ENCODE data around the gene SEC16A.

The SEC16A gene

GRCh38 chr9:136507221-136507991 is 24.6 kb upstream of the SEC16A start:
- DNase-seq (ENCODE audit: low read depth), result no peak
- H3K4me3 ChIP-seq (ENCODE audit: low read depth, low read length), result no peak overlapping the region
- TF ChIP-seq, protein P1, sequence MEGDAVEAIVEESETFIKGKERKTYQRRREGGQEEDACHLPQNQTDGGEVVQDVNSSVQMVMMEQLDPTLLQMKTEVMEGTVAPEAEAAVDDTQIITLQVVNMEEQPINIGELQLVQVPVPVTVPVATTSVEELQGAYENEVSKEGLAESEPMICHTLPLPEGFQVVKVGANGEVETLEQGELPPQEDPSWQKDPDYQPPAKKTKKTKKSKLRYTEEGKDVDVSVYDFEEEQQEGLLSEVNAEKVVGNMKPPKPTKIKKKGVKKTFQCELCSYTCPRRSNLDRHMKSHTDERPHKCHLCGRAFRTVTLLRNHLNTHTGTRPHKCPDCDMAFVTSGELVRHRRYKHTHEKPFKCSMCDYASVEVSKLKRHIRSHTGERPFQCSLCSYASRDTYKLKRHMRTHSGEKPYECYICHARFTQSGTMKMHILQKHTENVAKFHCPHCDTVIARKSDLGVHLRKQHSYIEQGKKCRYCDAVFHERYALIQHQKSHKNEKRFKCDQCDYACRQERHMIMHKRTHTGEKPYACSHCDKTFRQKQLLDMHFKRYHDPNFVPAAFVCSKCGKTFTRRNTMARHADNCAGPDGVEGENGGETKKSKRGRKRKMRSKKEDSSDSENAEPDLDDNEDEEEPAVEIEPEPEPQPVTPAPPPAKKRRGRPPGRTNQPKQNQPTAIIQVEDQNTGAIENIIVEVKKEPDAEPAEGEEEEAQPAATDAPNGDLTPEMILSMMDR (conservative IDR thresholded peaks at IDR 0.05; ENCODE audit: low read depth, low read length), result no peak

DNA sequence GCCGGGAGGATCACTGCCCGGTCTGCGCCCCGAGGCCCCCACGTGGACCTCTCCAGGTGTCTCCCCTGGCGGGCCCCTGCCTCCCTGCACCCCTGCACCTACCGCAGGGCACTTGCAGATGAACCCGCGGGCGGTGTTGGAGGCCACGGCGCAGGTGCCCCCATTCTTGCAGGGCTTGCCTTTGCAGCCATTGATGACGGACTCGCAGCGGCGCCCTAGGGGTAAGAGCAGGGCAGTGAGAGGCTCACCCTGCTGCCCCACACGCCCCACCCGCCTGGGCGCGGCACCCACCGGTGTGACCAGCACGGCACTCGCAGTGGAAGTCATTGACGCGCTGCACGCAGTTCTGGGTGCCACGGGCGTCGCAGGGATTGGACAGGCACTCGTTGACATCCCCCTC is 23.6 kb upstream of the SEC16A start:
- TF ChIP-seq, protein P1 (conservative IDR thresholded peaks at IDR 0.05; ENCODE audit: low read depth, low read length), result no peak
- DNase-seq (ENCODE audit: low read depth), result no peak

DNA sequence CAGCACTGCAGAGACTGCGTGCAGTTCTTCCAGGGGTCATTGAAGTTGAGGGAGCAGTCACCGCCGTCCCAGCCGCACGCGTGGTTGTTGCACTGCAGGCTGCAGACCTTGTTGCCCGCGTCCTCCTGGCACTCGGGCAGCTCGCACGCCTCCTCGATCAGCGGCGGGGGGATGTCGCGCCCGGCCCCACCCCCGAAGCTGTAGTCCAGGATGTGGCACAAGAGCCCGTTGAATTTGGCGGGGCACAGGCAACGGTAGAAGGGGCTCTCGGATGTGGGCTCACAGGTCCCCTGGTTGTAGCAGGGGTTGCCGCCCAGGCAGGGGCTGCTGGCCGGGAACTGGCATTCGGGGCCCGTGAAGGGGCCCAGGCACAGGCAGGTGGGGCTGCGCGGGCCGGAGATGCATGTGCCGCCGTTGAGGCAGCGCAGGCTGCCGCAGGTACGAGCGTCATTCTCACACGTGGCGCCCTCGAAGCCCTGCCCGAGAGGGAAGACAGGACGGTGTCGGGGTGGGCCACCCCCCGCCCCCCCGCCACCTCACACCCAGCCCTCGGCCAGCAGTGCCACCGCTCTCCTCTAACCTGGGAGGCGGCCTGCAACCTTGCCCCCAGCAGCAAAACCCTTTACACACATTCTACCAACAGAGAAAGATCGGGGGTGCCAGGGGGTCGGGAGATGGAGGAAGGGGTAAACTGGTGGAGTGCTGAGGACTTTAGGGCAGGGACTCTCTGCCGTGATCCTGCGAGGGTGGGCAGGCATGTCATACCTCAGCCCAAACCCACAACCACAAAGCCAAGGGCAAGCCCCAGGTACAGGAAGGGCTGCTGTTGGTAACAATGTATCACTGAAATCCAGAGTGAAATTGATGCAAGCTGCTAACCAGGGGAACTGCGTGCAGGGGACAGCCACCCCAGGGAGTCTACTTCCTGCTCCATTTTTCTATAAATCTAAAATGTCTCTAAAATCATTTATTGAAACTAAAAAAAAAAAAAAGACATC is 22.9 kb upstream of the SEC16A start:
- no peak overlapping the region for H3K4me3 ChIP-seq (ENCODE audit: low read depth, low read length)
- DNase-seq (ENCODE audit: low read depth), result no peak
- TF ChIP-seq, protein P1 (conservative IDR thresholded peaks at IDR 0.05; ENCODE audit: low read depth, low read length), result no peak

More for the DNA sequence above, 23.6 kb upstream of the SEC16A start:
- no peak overlapping the region for H3K4me3 ChIP-seq (ENCODE audit: low read depth, low read length)

GRCh38 chr9:136504512-136505348 is 21.9 kb upstream of the SEC16A start:
- TF ChIP-seq, protein P1 (conservative IDR thresholded peaks at IDR 0.05; ENCODE audit: low read depth, low read length), result no peak
- DNase-seq (ENCODE audit: low read depth), result no peak
- H3K4me3 ChIP-seq (ENCODE audit: low read depth, low read length), result no peak overlapping the region

DNA sequence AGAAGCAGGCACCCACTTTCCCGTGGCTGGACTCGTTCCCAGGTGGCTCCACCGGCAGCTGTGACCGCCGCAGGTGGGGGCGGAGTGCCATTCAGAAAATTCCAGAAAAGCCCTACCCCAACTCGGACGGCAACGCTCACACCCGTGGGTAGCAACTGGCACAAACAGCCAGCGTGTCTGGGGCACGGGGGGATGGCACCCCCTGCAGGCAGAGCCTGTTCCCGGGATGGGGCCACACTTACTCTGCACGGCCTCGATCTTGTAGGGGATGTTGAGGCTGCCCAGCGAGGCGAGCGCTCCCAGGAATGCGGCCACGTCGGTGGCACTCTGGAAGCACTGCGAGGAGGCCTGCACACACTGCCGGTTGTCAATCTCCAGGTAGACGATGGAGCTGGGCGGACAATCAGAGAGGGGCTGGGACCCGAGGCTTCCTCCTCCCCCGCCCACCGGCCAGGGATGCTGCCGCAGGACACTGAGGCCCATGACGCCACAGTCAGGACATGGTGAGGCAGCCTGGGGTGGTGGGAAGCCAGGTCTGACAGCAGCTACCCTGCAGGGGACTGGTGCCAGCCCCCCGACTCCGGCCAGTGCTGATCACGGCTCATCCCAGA is 20.2 kb upstream of the SEC16A start:
- no peak overlapping the region for H3K4me3 ChIP-seq (ENCODE audit: low read depth, low read length)
- TF ChIP-seq, protein P1 (conservative IDR thresholded peaks at IDR 0.05; ENCODE audit: low read depth, low read length), result peak; percentile 6

GRCh38 chr9:136502196-136502595 is 19.4 kb upstream of the SEC16A start:
- TF ChIP-seq, protein P1 (conservative IDR thresholded peaks at IDR 0.05; ENCODE audit: low read depth, low read length), result no peak
- H3K4me3 ChIP-seq (ENCODE audit: low read depth, low read length), result no peak overlapping the region
- no peak for DNase-seq (ENCODE audit: low read depth)

More for the DNA sequence above, 20.2 kb upstream of the SEC16A start:
- DNase-seq (ENCODE audit: low read depth), result no peak

All from choroid plexus epithelial cell (primary cell).